GM12864 (cell line): ENCODE results near the gene TREML1.

Experiments
- DNase-seq: peaks from one replicate; pipeline ENCODE4 v3.0.0-alpha.2; 2011; ENCODE audit warnings: low read depth
- H3K4me3 ChIP-seq: 2 replicates; pipeline ENCODE4 v1.5.1; 2011; ENCODE audit warnings: mild to moderate bottlenecking, low read depth, low read length, control low read depth
- CTCF ChIP-seq: IDR thresholded peaks from 2 replicates; pipeline ENCODE4 v1.5.1; 2011; ENCODE audit warnings: low read depth, mild to moderate bottlenecking, moderate library complexity, low read length, control low read depth, inconsistent platforms; ENCODE audit errors: missing control alignments

TREML1 gene

GRCh38 chr6:41160933-41161332 lies 6.8 kb upstream of the TREML1 start:
- TF ChIP-seq CTCF, result no peak
- no peak for DNase-seq

GRCh38 chr6:41159415-41160082 lies 5.4 kb upstream of the TREML1 start:
- no peak for TF ChIP-seq CTCF
- H3K4me3 ChIP-seq, result no peak overlapping the region
- DNase-seq, result no peak

More at GRCh38 chr6:41160933-41161332, 6.8 kb upstream of the TREML1 start:
- no peak overlapping the region for H3K4me3 ChIP-seq

GRCh38 chr6:41157323-41157722 lies 3.2 kb upstream of the TREML1 start:
- no peak for TF ChIP-seq CTCF
- no peak overlapping the region for H3K4me3 ChIP-seq
- no peak for DNase-seq

GRCh38 chr6:41156771-41157170 lies 2.6 kb upstream of the TREML1 start:
- no peak for TF ChIP-seq CTCF
- no peak for DNase-seq
- no peak overlapping the region for H3K4me3 ChIP-seq

GRCh38 chr6:41156001-41156400 lies 1.9 kb upstream of the TREML1 start:
- no peak overlapping the region for H3K4me3 ChIP-seq
- TF ChIP-seq CTCF, result no peak
- no peak for DNase-seq

- no peak for DNase-seq
- H3K4me3 ChIP-seq, result no peak overlapping the region
- no peak for TF ChIP-seq CTCF
Observed at GRCh38 chr6:41155132-41155805, 1.1 kb upstream of the TREML1 start.

- no peak overlapping the region for H3K4me3 ChIP-seq
- no peak for TF ChIP-seq CTCF
- DNase-seq, result no peak
Observed at GRCh38 chr6:41153451-41153850, 696 bp downstream of the TREML1 start.
